ENCODE measurements around the gene ZP2. TPM values are rescaled to one million over a fixed set of nuclear protein-coding genes. Genes with fewer than 3 reads are reported as not detected.

ZP2 gene
- total and polyA plus RNA-seq, 4 donors = not detected

GRCh38 chr16:21233521-21234150 is 22.3 kb upstream of the ZP2 start, which contains the start of gene ANKS4B (continued):
- TF ChIP-seq GABPA (IDR thresholded peaks at IDR 0.05 in 1 of 2, conservative IDR thresholded peaks at IDR 0.05 in 1 of 2) = peak in 1 of 2 donors; percentile 73

- 90% methylated on average over 1 of the region's 1 CpG for WGBS
- Histone ChIP-seq H3K27ac (ENCODE audit: low read depth in 1 of 2, low read length in 2 of 2) (peak overlapping the region; percentile 55 to 75), H3K9me3 (ENCODE audit: control insufficient read depth in 4 of 4, low read length in 3 of 4) (no peaks in the 10 kb centered on the region), H3K4me1 (ENCODE audit: control insufficient read depth in 4 of 4, insufficient read depth in 4 of 4, low read length in 3 of 4) (peaks cover 0 to 24% (median 6%) of the 10 kb centered on the region in 4 donors), H3K9ac (ENCODE audit: low read depth in 1 of 2, low read length in 2 of 2) (peak overlapping the region in 1 of 2 donors; percentile 40), H3K27me3 (ENCODE audit: control insufficient read depth in 4 of 4, insufficient read depth in 4 of 4, low read length in 3 of 4) (no peaks in the 10 kb centered on the region), H3K36me3 (ENCODE audit: control insufficient read depth in 4 of 4, insufficient read depth in 3 of 4, low read depth in 1 of 4, low read length in 3 of 4) (no peaks in the 10 kb centered on the region), H3K4me3 (ENCODE audit: low read depth in 1 of 3, low read length in 3 of 3) (peak overlapping the region; percentile 11 to 93 (median 64))
- TF ChIP-seq MAX (IDR thresholded peaks at IDR 0.05) (no peak), EGR1 (IDR thresholded peaks at IDR 0.05; ENCODE audit: low read depth in 2 of 2) (no peak), REST (IDR thresholded peaks at IDR 0.05) (no peak), FOXA1 (IDR thresholded peaks at IDR 0.05) (no peak), YY1 (IDR thresholded peaks at IDR 0.05) (no peak), NR2F2 (IDR thresholded peaks at IDR 0.05) (no peak), GABPA (IDR thresholded peaks at IDR 0.05 in 1 of 2, conservative IDR thresholded peaks at IDR 0.05 in 1 of 2) (no peak), RXRA (IDR thresholded peaks at IDR 0.05) (no peak), HNF4A (conservative IDR thresholded peaks at IDR 0.05) (no peak), ATF3 (IDR thresholded peaks at IDR 0.05) (no peak), RAD21 (IDR thresholded peaks at IDR 0.05) (no peak), HNF4G (IDR thresholded peaks at IDR 0.05) (no peak), ZBTB33 (IDR thresholded peaks at IDR 0.05) (no peak), CTCF (IDR thresholded peaks at IDR 0.05; ENCODE audit: low read depth, low read length, missing input control) (no peak), TAF1 (conservative IDR thresholded peaks at IDR 0.05) (no peak)
- no peak for DNase-seq (ENCODE audit: low spot score)
Measured at GRCh38 chr16:21233045-21233520, 21.7 kb upstream of the ZP2 start.
